Measurements from ENCODE around the gene MMS22L. TPM values are rescaled to one million over a fixed set of nuclear protein-coding genes. Genes with fewer than 3 reads are reported as not detected.

MMS22L gene
- total and polyA plus RNA-seq, 2 of the 4 experiments (the other 2 are of a cell fraction), result 6.1 to 18.6 TPM

GRCh38 chr6:97282238-97282725 lies 734 bp downstream of the MMS22L start:
- Histone ChIP-seq H2AFZ (replicated peaks; ENCODE audit: low read length, poor library complexity) (peak overlapping the region; percentile 97), H4K20me1 (ENCODE audit: insufficient read depth, low read length) (no peaks in the 10 kb centered on the region), H3K18ac (ENCODE audit: low read depth, low read length) (no peak overlapping the region), H3K14ac (replicated peaks; ENCODE audit: low read depth, low read length) (0 out of 2 replicates have a peak overlapping the region, but pooled peaks have one; percentile 44), H4K91ac (ENCODE audit: insufficient read depth, low read depth, low read length) (0 out of 2 replicates have a peak overlapping the region, but pooled peaks have one; percentile 41), H3K4me2 (ENCODE audit: low read depth, low read length) (peak overlapping the region; percentile 99), H3K4me1 (ENCODE audit: control insufficient read depth, insufficient read depth, low read length) (no peaks in the 10 kb centered on the region), H3K9me1 (ENCODE audit: insufficient read depth, low read length) (peaks cover 3% of the 10 kb centered on the region; the same call in 1 of the 2 replicates), H3K4ac (ENCODE audit: low read depth, low read length) (peak overlapping the region; percentile 54), H3K27ac (ENCODE audit: insufficient read depth, low read length) (peak overlapping the region; percentile 42; the same call in 1 of the 2 replicates), H2BK5ac (ENCODE audit: low read depth, low read length, poor library complexity, severe bottlenecking) (no peak overlapping the region), H2BK120ac (ENCODE audit: low read depth, low read length) (no peak overlapping the region), H2AK9ac (replicated peaks; ENCODE audit: low read depth, low read length, poor library complexity) (peak overlapping the region; percentile 71), H3K9me3 (ENCODE audit: control insufficient read depth, insufficient read depth, low read length) (no peaks in the 10 kb centered on the region), H3K79me1 (ENCODE audit: low read depth in 1 of 2, low read length in 2 of 2) (peaks cover 10 to 17% of the 10 kb centered on the region in 2 experiments; a peak in 3 of 4 replicates), H3K9ac (ENCODE audit: low read depth, low read length) (peak overlapping the region; percentile 68), H3K36me3 (ENCODE audit: control insufficient read depth, insufficient read depth, low read length) (no peaks in the 10 kb centered on the region), H3K27me3 (ENCODE audit: control insufficient read depth, insufficient read depth, low read length) (no peaks in the 10 kb centered on the region), H2AK5ac (ENCODE audit: low read depth, low read length) (no peak overlapping the region), H2BK15ac (ENCODE audit: low read depth, low read length) (no peak overlapping the region), H3K4me3 (ENCODE audit: insufficient read depth, low read depth, low read length) (peak overlapping the region; percentile 64), H3K56ac (ENCODE audit: extremely low read depth, insufficient read depth, low read length) (no peak overlapping the region), H4K5ac (ENCODE audit: low read depth, low read length) (no peak overlapping the region), H3K23ac (ENCODE audit: low read depth, low read length) (peak overlapping the region; percentile 49), H2BK20ac (ENCODE audit: low read depth, low read length) (no peak overlapping the region), H4K8ac (ENCODE audit: low read depth in 2 of 2, low read length in 2 of 2) (peak overlapping the region; percentile 36 to 39; a peak in 1 of 4 replicates)
- CTCF ChIA-PET, result interaction anchor here (0.6 to 1.5 kb wide), 2 partner anchors 113 to 155 kb away, joined by 3 read pairs; no protein-coding TSS in a partner anchor
- no TSS peak for BruUV-seq (replicated peaks)
- 0 out of 2 replicates have a peak, but pooled peaks have one; percentile 9 for ATAC-seq (ENCODE audit: low read depth)
- DNase-seq, result no peak
- dilution Hi-C loops (cut with HindIII; ENCODE audit: low sequenced_read_pairs, unreplicated experiment), result no loop called here
- no CpG with 5 or more reads among the region's 13 CpGs for WGBS, 2 experiments (ENCODE audit: extremely low coverage in 2 of 2, insufficient read length in 1 of 2)
- POLR2A ChIA-PET (ENCODE audit: unreplicated experiment), result no interaction called here
- TF ChIP-seq CHD1 (IDR thresholded peaks at IDR 0.05; ENCODE audit: low read depth, low read length), result 0 out of 2 replicates have a peak, but pooled peaks have one; percentile 17
- no peak for TF ChIP-seq MXI1 (IDR thresholded peaks at IDR 0.05; ENCODE audit: borderline replicate concordance, low read depth, low read length)
- intact Hi-C loops (cut with micrococcal nuclease), result loop anchor here (2.0 kb wide), 1 partner anchor 95 kb away; no protein-coding TSS in a partner anchor
- in situ Hi-C loops (cut with MboI; ENCODE audit: low sequenced_read_pairs), result no loop called here
